ENCODE results near the gene TMEM181.

GRCh38 chr6:158543606-158544185 lies 16.2 kb upstream of the TMEM181 start:
- TF ChIP-seq CTCF (IDR thresholded peaks at IDR 0.05) (no peak), POLR2A (IDR thresholded peaks at IDR 0.05) (no peak)

Data from breast epithelium (tissue), 3 donors.